ENCODE measurements around the gene TPBG. TPM values are rescaled to one million over a fixed set of nuclear protein-coding genes. Genes with fewer than 3 reads are reported as not detected.

TPBG gene
- total and polyA plus RNA-seq, 2 of the 4 experiments (the other 2 are of a cell fraction), result 19.7 to 71.7 TPM

GRCh38 chr6:82416346-82416745 lies 52.7 kb downstream of the TPBG start:
- Histone ChIP-seq H2AK9ac (replicated peaks; ENCODE audit: low read depth, low read length, poor library complexity) (no peak overlapping the region), H2BK5ac (ENCODE audit: low read depth, low read length, poor library complexity, severe bottlenecking) (no peak overlapping the region), H2BK20ac (ENCODE audit: low read depth, low read length) (no peak overlapping the region), H3K9ac (ENCODE audit: low read depth, low read length) (no peak overlapping the region), H3K4me2 (ENCODE audit: low read depth, low read length) (no peak overlapping the region), H3K23ac (ENCODE audit: low read depth, low read length) (no peak overlapping the region), H3K27ac (ENCODE audit: insufficient read depth, low read length) (no peak overlapping the region), H3K4ac (ENCODE audit: low read depth, low read length) (no peak overlapping the region), H3K18ac (ENCODE audit: low read depth, low read length) (no peak overlapping the region), H3K9me1 (ENCODE audit: insufficient read depth, low read length) (no peaks in the 10 kb centered on the region), H3K4me1 (ENCODE audit: control insufficient read depth, insufficient read depth, low read length) (no peaks in the 10 kb centered on the region), H2BK120ac (ENCODE audit: low read depth, low read length) (no peak overlapping the region), H3K4me3 (ENCODE audit: insufficient read depth, low read depth, low read length) (no peak overlapping the region), H4K20me1 (ENCODE audit: insufficient read depth, low read length) (no peaks in the 10 kb centered on the region), H3K36me3 (ENCODE audit: control insufficient read depth, insufficient read depth, low read length) (no peaks in the 10 kb centered on the region), H4K8ac (ENCODE audit: low read depth in 2 of 2, low read length in 2 of 2) (no peak overlapping the region), H2AK5ac (ENCODE audit: low read depth, low read length) (no peak overlapping the region), H3K27me3 (ENCODE audit: control insufficient read depth, insufficient read depth, low read length) (no peaks in the 10 kb centered on the region), H2AFZ (replicated peaks; ENCODE audit: low read length, poor library complexity) (no peak overlapping the region), H2BK15ac (ENCODE audit: low read depth, low read length) (no peak overlapping the region), H3K79me1 (ENCODE audit: low read depth in 1 of 2, low read length in 2 of 2) (no peaks in the 10 kb centered on the region), H3K56ac (ENCODE audit: extremely low read depth, insufficient read depth, low read length) (no peak overlapping the region), H3K14ac (replicated peaks; ENCODE audit: low read depth, low read length) (no peak overlapping the region), H4K91ac (ENCODE audit: insufficient read depth, low read depth, low read length) (no peak overlapping the region), H4K5ac (ENCODE audit: low read depth, low read length) (no peak overlapping the region), H3K9me3 (ENCODE audit: control insufficient read depth, insufficient read depth, low read length) (no peaks in the 10 kb centered on the region)
- BruUV-seq (replicated peaks), result no TSS peak
- ChIA-PET POLR2A (ENCODE audit: unreplicated experiment) (no interaction called here), CTCF (no interaction called here)
- intact Hi-C loops (cut with micrococcal nuclease) (no loop called here), dilution Hi-C loops (cut with HindIII; ENCODE audit: low sequenced_read_pairs, unreplicated experiment) (no loop called here), in situ Hi-C loops (cut with MboI; ENCODE audit: low sequenced_read_pairs) (no loop called here)
- 100% methylated on average over 1 of the region's 2 CpGs; no CpG with 5 or more reads in 1 of the 2 experiments for WGBS, 2 experiments (ENCODE audit: extremely low coverage in 2 of 2, insufficient read length in 1 of 2)
- ATAC-seq (ENCODE audit: low read depth), result no peak
- TF ChIP-seq MAZ (IDR thresholded peaks at IDR 0.05; ENCODE audit: borderline replicate concordance, low read depth, low read length), result no peak
- TF ChIP-seq NFE2L2 (IDR thresholded peaks at IDR 0.05; ENCODE audit: low read depth, low read length), result no peak
- TF ChIP-seq CTCF (conservative IDR thresholded peaks at IDR 0.05; ENCODE audit: low read depth, low read length), result no peak
- TF ChIP-seq RAD21 (IDR thresholded peaks at IDR 0.05; ENCODE audit: low read length), result no peak
- TF ChIP-seq MAFK (IDR thresholded peaks at IDR 0.05; ENCODE audit: low read depth, low read length), result no peak
- no peak for TF ChIP-seq ELK1 (IDR thresholded peaks at IDR 0.05; ENCODE audit: borderline replicate concordance, low read depth, low read length)
- no peak for TF ChIP-seq SMC3 (IDR thresholded peaks at IDR 0.05; ENCODE audit: low read depth, low read length)
- no peak for TF ChIP-seq POLR2A (IDR thresholded peaks at IDR 0.05; ENCODE audit: low read depth, low read length)
- no peak for TF ChIP-seq CHD1 (IDR thresholded peaks at IDR 0.05; ENCODE audit: low read depth, low read length)
- TF ChIP-seq RFX5 (IDR thresholded peaks at IDR 0.05; ENCODE audit: low read depth, low read length), result no peak
- TF ChIP-seq RCOR1 (IDR thresholded peaks at IDR 0.05; ENCODE audit: insufficient replicate concordance, low read length), result no peak
- TF ChIP-seq MXI1 (IDR thresholded peaks at IDR 0.05; ENCODE audit: borderline replicate concordance, low read depth, low read length), result no peak
- no peak for TF ChIP-seq USF2 (IDR thresholded peaks at IDR 0.05; ENCODE audit: low read depth, low read length)
- no peak for TF ChIP-seq CEBPB (IDR thresholded peaks at IDR 0.05; ENCODE audit: low read depth, low read length)
- TF ChIP-seq FOS (IDR thresholded peaks at IDR 0.05; ENCODE audit: low read depth, low read length), result no peak
- no peak for TF ChIP-seq BHLHE40 (IDR thresholded peaks at IDR 0.05; ENCODE audit: low read depth, low read length)
- DNase-seq, result no peak
